ENCODE data around the gene CELF2. TPM values are rescaled to one million over a fixed set of nuclear protein-coding genes. Genes with fewer than 3 reads are reported as not detected.
"Not testable (repeated sequence)": the region's sequence is repeated elsewhere in the genome, so short reads cannot be mapped to it uniquely, and the experiment has no call there.

Gene CELF2
- total RNA-seq, 2 donors from 2014 or later, result 10.4 to 11.2 TPM

DNA sequence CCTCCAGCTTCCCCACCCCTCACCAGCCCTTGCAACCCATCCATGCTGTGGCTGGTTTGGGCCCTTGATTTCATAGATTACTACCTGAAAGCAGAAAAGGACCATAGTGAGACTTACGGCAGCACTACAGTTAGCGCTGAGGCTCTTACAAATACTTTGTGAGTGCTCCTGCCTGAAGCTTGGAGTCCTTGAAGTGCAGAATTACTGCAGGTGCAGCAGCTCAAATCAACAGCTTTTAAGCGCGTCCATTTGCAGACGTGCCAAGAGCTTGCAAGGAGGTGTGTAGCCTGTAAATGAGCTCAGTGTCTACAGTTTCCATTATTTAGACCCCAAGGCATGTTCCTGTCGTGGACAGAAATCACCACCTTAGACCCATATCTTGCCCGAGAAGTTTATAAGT, 103.0 kb downstream of the CELF2 start:
- 75 to 83% methylated on average over 7 of the region's 7 CpGs for WGBS, 2 donors
- H3K4me1 ChIP-seq, result no peaks in the 10 kb centered on the region
- H3K9me3 ChIP-seq, result no peaks in the 10 kb centered on the region
- DNase-seq, result no peak
- H3K4me3 ChIP-seq, result no peak overlapping the region
- H3K27ac ChIP-seq, result no peak overlapping the region
- ATAC-seq, result no peak
- no peaks in the 10 kb centered on the region for H3K27me3 ChIP-seq
- TF ChIP-seq, protein P1, sequence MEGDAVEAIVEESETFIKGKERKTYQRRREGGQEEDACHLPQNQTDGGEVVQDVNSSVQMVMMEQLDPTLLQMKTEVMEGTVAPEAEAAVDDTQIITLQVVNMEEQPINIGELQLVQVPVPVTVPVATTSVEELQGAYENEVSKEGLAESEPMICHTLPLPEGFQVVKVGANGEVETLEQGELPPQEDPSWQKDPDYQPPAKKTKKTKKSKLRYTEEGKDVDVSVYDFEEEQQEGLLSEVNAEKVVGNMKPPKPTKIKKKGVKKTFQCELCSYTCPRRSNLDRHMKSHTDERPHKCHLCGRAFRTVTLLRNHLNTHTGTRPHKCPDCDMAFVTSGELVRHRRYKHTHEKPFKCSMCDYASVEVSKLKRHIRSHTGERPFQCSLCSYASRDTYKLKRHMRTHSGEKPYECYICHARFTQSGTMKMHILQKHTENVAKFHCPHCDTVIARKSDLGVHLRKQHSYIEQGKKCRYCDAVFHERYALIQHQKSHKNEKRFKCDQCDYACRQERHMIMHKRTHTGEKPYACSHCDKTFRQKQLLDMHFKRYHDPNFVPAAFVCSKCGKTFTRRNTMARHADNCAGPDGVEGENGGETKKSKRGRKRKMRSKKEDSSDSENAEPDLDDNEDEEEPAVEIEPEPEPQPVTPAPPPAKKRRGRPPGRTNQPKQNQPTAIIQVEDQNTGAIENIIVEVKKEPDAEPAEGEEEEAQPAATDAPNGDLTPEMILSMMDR (IDR thresholded peaks at IDR 0.05), result no peak
- TF ChIP-seq POLR2A (IDR thresholded peaks at IDR 0.05), result no peak
- intact Hi-C loops (cut with DNase I), result no loop called here
- H3K36me3 ChIP-seq (replicated peaks in 1 of 2; ENCODE audit: insufficient read depth in 1 of 2, low read depth in 2 of 2), result no peaks in the 10 kb centered on the region

DNA sequence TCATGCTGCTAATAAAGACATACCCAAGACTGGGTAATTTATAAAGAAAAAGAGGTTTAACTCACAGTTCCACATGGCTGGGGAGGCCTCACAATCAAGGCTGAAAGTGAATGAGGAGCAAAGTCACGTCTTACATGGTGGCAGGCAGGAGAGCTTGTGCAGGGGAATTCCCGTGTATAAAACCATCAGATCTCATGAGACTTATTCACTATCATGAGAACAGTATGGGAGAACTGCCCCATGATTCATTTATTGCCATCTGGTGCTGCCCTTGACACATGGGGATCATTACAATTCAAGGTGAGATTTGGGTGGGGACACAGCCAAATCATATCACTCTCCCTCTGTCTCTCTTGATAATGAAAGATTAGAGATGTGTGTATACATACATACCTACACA, 106.2 kb downstream of the CELF2 start:
- H3K4me3 ChIP-seq; H3K27ac ChIP-seq; intact Hi-C loops (cut with DNase I); H3K9me3 ChIP-seq; H3K4me1 ChIP-seq; ATAC-seq; H3K27me3 ChIP-seq; H3K36me3 ChIP-seq (replicated peaks in 1 of 2; ENCODE audit: insufficient read depth in 1 of 2, low read depth in 2 of 2); DNase-seq: not testable (repeated sequence)
- WGBS, 2 donors, result 20 to 32% methylated on average over 2 of the region's 2 CpGs

DNA sequence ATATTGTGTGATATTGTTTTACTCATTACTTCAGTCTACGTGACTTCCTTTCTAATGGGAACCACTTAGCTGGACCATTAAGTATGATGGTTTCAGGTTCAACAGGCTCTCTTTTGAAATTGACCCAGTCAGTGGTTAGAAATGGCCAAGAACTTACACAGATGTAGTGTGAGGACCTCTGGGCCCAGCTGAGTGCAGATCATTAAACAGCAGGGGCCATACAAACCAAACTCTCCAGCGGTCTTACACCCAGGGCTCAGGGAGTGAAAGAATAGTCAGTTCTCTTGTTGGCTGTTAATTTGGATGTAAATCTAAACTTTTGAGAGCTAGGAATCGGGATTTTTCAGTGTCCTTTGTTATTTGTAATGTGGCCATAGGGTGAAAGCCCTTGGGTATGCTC, 107.3 kb downstream of the CELF2 start:
- Histone ChIP-seq H3K4me3 (no peak overlapping the region), H3K36me3 (replicated peaks in 1 of 2; ENCODE audit: insufficient read depth in 1 of 2, low read depth in 2 of 2) (no peaks in the 10 kb centered on the region), H3K9me3 (no peaks in the 10 kb centered on the region), H3K4me1 (no peaks in the 10 kb centered on the region), H3K27me3 (no peaks in the 10 kb centered on the region), H3K27ac (no peak overlapping the region)
- ATAC-seq (no peak), DNase-seq (no peak)
- 66 to 75% methylated on average over 3 of the region's 3 CpGs for WGBS, 2 donors
- intact Hi-C loops (cut with DNase I), result no loop called here
- TF ChIP-seq, protein P1 (IDR thresholded peaks at IDR 0.05), result no peak
- no peak for TF ChIP-seq POLR2A (IDR thresholded peaks at IDR 0.05)

DNA sequence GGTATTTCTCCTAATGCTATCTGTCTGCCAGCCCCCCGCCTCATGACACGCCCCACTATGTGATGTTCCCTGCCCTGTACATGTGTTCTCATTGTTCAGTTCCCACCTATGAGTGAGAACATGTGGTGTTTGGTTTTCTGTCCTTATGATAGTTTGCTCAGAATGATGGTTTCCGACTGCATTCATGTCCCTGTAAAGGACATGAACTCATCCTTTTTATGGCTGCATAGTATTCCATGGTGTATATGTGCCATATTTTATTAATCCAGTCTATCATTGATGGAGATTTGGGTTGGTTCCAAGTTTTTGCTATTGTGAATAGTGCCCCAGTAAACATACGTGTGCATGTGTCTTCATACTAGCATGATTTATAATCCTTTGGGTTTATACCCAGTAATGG, 109.3 kb downstream of the CELF2 start:
- H3K9me3 ChIP-seq; ATAC-seq; H3K4me1 ChIP-seq; intact Hi-C loops (cut with DNase I); H3K36me3 ChIP-seq (replicated peaks in 1 of 2; ENCODE audit: insufficient read depth in 1 of 2, low read depth in 2 of 2); H3K27me3 ChIP-seq; H3K27ac ChIP-seq; DNase-seq; H3K4me3 ChIP-seq: not testable (repeated sequence)
- 75 to 78% methylated on average over 4 of the region's 4 CpGs for whole genome bisulfite sequencing, 2 donors

DNA sequence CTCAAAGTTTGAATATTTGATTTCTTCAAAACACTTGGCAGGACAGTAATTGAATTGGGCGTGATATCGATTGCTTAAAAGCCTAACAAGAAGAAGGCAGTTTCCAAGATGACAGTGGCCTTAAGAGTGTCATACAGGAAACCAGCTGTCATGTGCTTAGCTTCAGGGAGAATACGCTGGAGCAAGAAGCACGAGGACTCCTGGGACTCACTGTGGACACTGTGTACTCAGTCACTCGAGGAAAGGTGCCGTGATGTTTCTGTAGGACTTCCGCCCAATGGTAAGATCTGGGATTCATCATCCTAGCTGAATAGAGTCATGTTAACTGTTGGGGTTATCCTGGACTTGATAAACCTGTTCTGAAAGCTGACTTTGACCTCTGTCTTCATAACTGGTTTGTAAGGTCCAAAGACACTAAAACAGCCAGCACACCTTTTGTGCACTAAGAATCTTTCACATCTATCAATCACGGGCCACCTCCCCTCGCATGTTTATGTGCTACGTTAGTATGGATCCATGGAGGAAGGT, 113.5 kb downstream of the CELF2 start:
- ATAC-seq (no peak), DNase-seq (no peak)
- 79 to 84% methylated on average over 10 of the region's 10 CpGs for WGBS, 2 donors
- TF ChIP-seq POLR2A (IDR thresholded peaks at IDR 0.05), result no peak
- TF ChIP-seq, protein P1 (IDR thresholded peaks at IDR 0.05), result no peak
- Histone ChIP-seq H3K27ac (no peak overlapping the region), H3K27me3 (no peaks in the 10 kb centered on the region), H3K36me3 (replicated peaks in 1 of 2; ENCODE audit: insufficient read depth in 1 of 2, low read depth in 2 of 2) (no peaks in the 10 kb centered on the region), H3K9me3 (no peaks in the 10 kb centered on the region), H3K4me1 (no peaks in the 10 kb centered on the region), H3K4me3 (no peak overlapping the region)
- intact Hi-C loops (cut with DNase I), result no loop called here

DNA sequence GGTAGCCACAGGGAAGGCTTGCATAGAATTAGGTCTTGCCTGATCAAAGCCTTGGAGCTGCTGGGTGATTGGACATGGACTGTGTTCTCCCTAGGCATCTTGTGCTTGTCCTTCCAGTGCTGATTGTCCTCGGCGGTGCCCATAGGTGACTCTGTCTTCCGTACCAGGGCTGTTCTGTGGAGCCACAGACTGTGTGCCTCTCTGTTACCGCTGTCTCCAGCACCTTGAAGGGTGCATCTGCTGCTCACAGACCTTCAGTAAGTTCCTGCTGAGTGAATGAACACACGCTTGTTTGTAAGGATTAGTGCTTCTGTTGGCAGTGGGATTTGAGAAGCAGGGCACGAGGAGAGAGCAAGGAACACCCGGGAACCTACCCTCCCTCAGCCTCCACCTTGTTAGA, 116.7 kb downstream of the CELF2 start:
- Histone ChIP-seq H3K9me3 (no peaks in the 10 kb centered on the region), H3K4me1 (no peaks in the 10 kb centered on the region), H3K36me3 (replicated peaks in 1 of 2; ENCODE audit: insufficient read depth in 1 of 2, low read depth in 2 of 2) (no peaks in the 10 kb centered on the region), H3K27ac (no peak overlapping the region), H3K27me3 (no peaks in the 10 kb centered on the region), H3K4me3 (no peak overlapping the region)
- 67 to 71% methylated on average over 6 to 7 of the region's 7 CpGs for WGBS, 2 donors
- ATAC-seq (no peak), DNase-seq (no peak)
- intact Hi-C loops (cut with DNase I), result no loop called here
- TF ChIP-seq, protein P1 (IDR thresholded peaks at IDR 0.05), result no peak
- no peak for TF ChIP-seq POLR2A (IDR thresholded peaks at IDR 0.05)

Measured in body of pancreas (tissue), 4 donors.